K562 treated with DMSO at 1 percent for 48 hours (cell line): ENCODE results near the gene TF. TPM values are rescaled to one million over a fixed set of nuclear protein-coding genes. Genes with fewer than 3 reads are reported as not detected.

Experiments
- total RNA-seq: library from RNA; unstranded; fragments of 300-600 nt; gene quantifications from 2 replicates; pipeline ENCODE4 v1.2.3, GENCODE V29; 2022; ENCODE audit warnings: low replicate concordance; ENCODE audit errors: extremely low read depth

The TF gene
- total RNA-seq: not detected in 2 replicates

GRCh38 chr3:133745981-133746711, at the start of gene TF:
Gene TF, plus strand, starts transcription at chr3:133746393. Its CDS starts 48 bp downstream, at chr3:133746441.

GRCh38 chr3:133805702-133806475, 59.7 kb downstream of the TF start, which contains the start of gene SRPRB:
Gene SRPRB, plus strand, starts transcription at chr3:133805815. Its CDS starts 34 bp downstream, at chr3:133805849.

Other genes starting within 250 kb of the TF start
- gene CDV3, start 172.7 kb upstream of the TF start, total RNA-seq: not detected in 2 replicates
- gene TOPBP1, start 84.5 kb upstream of the TF start, total RNA-seq: not detected in 2 replicates
- not detected in 2 replicates for gene SRPRB, start 59.4 kb downstream of the TF start, total RNA-seq
- gene RAB6B, start 149.5 kb downstream of the TF start, total RNA-seq: not detected in 2 replicates